Naive B cell (primary cell): ENCODE data around the gene PAQR7. TPM values are rescaled to one million over a fixed set of nuclear protein-coding genes. Genes with fewer than 3 reads are reported as not detected.

Experiments
- ATAC-seq, 2 donors: fragments of 150-1000 bp; cut with Tn5 transposase; 2 replicates each; pipeline ENCODE4 v1.10.0; 2021; ENCODE audit warnings: low read depth in 2 of 2, mild to moderate bottlenecking in 2 of 2, moderate library complexity in 2 of 2
- DNase-seq: peaks from one replicate; pipeline ENCODE4 v3.0.0; 2022
- H3K27ac Mint-ChIP-seq, 6 donors: one replicate each; pipeline ENCODE4 v1.8.0; 2020 to 2022; ENCODE audit warnings: mild to moderate bottlenecking in 6 of 6, mixed read lengths in 6 of 6, moderate library complexity in 5 of 6, inconsistent platforms in 2 of 6
- H3K27me3 Mint-ChIP-seq, 3 donors: one replicate each; pipeline ENCODE4 v1.8.0; 2021 to 2022; ENCODE audit warnings: mixed read lengths in 3 of 3, mild to moderate bottlenecking in 1 of 3
- H3K36me3 Mint-ChIP-seq, 2 donors: one replicate each; pipeline ENCODE4 v1.8.0; 2020 to 2022; ENCODE audit warnings: mixed read lengths in 2 of 2, inconsistent platforms in 1 of 2, mild to moderate bottlenecking in 1 of 2
- H3K4me1 Mint-ChIP-seq, 3 donors: one replicate each; pipeline ENCODE4 v1.8.0; 2020 to 2022; ENCODE audit warnings: mixed read lengths in 3 of 3, inconsistent platforms in 1 of 3, mild to moderate bottlenecking in 1 of 3, moderate library complexity in 1 of 3
- H3K4me3 Mint-ChIP-seq, 8 donors: one replicate each; pipeline ENCODE4 v1.8.0; 2020 to 2022; ENCODE audit warnings: mild to moderate bottlenecking in 8 of 8, mixed read lengths in 8 of 8, moderate library complexity in 8 of 8, inconsistent platforms in 2 of 8
- H3K9me3 Mint-ChIP-seq, 7 donors: one replicate each; pipeline ENCODE4 v1.8.0; 2020 to 2022; ENCODE audit warnings: mixed read lengths in 7 of 7, mild to moderate bottlenecking in 5 of 7, inconsistent platforms in 2 of 7, moderate library complexity in 1 of 7
- polyA plus RNA-seq, 6 donors: library from polyadenylated mRNA; unstranded; fragments of 300-500 nt; fragmentation: Illumina TruSeq; gene quantifications; one replicate each; pipeline ENCODE4 v1.2.3, GENCODE V29; 2021; ENCODE audit warnings: low read depth in 6 of 6

Gene PAQR7
- polyA plus RNA-seq, 6 donors from 2014 or later, result 0.08 to 0.24 (median 0.12) TPM; not detected in 2

DNA sequence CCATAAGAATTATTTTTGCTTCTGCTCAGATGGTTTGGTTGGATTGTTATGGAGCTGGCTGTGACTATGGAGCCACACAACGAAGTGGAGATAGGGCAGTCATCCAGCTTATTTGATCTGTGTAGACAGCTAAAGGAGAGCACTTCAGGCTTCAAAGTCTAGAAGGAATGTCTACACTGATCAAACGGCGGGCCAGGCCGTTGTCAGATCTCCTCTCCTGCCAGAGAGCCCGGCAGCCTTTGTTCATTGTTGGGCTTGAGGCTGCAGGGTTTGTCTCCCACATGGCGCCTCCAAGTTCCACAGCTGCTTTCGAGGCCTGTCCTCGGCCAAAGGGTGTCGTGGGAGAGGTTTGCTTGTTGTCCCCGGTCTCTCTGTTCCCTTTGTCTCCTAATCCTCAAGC lies 33.5 kb upstream of the PAQR7 start:
- peak overlapping the region in 1 of 6 donors; percentile 48 for H3K27ac Mint-ChIP-seq
- DNase-seq, result no peak
- no peak for ATAC-seq
- no peaks in the 10 kb centered on the region for H3K27me3 Mint-ChIP-seq
- H3K9me3 Mint-ChIP-seq, result no peaks in the 10 kb centered on the region
- peak overlapping the region in 1 of 8 donors; percentile 98 for H3K4me3 Mint-ChIP-seq
- peaks cover 14 to 19% (median 19%) of the 10 kb centered on the region in 3 donors for H3K4me1 Mint-ChIP-seq
- H3K36me3 Mint-ChIP-seq, result no peaks in the 10 kb centered on the region

DNA sequence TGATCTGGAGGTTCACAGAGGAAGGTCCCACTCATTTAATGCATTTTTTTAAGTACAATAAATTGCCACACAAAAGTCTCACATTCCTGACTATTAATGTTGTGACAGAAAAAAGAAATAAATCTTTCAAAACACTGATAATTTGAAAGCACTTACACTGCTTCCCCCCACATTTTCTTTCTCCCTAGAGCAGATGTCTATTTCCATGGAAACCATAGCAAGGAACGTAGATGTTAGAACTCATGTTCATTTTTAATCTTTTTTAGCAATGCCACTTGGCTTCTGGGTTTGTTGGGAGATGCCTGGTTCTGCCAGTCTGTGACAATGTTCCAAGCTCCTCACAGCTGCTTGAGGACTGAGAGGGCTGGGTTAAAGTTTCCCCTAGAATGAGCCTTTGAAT lies 32.7 kb upstream of the PAQR7 start:
- H3K4me1 Mint-ChIP-seq, result peaks cover 14 to 19% (median 19%) of the 10 kb centered on the region in 3 donors
- H3K9me3 Mint-ChIP-seq, result no peaks in the 10 kb centered on the region
- DNase-seq (no peak), ATAC-seq (no peak)
- H3K36me3 Mint-ChIP-seq, result no peaks in the 10 kb centered on the region
- no peaks in the 10 kb centered on the region for H3K27me3 Mint-ChIP-seq
- H3K27ac Mint-ChIP-seq, result peak overlapping the region in 1 of 6 donors; percentile 43
- peak overlapping the region in 2 of 8 donors; percentile 47 to 98 for H3K4me3 Mint-ChIP-seq

GRCh38 chr1:25907601-25908000 lies 32.1 kb upstream of the PAQR7 start:
- peak overlapping the region in 4 of 6 donors; percentile 7 to 85 (median 48) for H3K27ac Mint-ChIP-seq
- H3K27me3 Mint-ChIP-seq, result no peaks in the 10 kb centered on the region
- no peak for DNase-seq

GRCh38 chr1:25906644-25907300 lies 31.3 kb upstream of the PAQR7 start:
- ATAC-seq, result no peak

More at GRCh38 chr1:25907601-25908000, 32.1 kb upstream of the PAQR7 start:
- Mint-ChIP-seq H3K4me1 (peaks cover 14 to 19% (median 19%) of the 10 kb centered on the region in 3 donors), H3K36me3 (no peaks in the 10 kb centered on the region), H3K9me3 (no peaks in the 10 kb centered on the region), H3K4me3 (peak overlapping the region in 7 of 8 donors; percentile 60 to 98 (median 90))
- no peak for ATAC-seq

DNA sequence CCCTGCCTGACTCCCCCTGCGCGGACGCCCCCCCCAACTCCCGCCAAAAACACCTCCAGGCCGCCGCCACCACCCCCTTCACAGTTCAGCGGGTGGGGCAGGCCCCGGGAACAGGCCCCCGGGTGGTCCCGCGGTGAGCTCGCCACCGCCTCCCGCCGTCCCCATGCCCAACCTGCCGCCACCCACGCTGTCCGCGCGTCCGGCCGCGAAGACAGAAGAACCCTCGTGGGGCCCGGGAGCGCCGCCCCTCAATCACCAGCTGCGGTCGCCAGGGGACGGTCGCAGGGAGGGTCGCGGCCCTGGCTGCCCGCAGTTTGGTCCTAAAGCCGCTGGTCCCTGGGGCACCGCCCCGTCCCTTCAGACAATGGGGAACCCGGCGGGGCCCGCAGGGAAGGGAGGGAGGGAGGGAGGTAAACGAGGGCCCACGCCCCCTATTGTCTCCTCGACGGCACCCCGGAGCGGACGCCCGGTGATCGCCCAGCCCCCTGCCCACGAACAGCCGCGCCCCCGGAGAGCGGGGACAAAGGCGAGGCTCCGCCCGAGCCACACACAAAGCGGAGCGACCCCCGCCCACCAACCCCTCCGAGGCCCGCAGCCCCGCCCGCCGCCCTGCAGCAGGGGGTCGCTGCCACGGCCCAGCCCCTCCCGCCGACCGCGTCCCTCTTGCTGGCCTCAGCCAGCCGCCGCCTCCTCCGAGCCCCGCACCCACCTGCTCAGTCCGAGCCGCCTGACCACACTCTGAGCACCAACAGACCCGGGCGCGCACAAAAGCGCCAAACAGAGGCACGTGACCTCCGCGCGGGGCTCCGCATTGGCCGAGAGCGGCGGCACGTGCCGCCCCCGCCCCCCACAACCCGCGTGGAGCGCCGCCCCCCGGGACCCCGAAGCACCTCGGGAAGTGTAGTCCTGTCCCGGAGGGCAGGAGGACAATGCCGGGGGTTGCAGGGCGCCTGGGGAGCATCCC lies 30.5 kb upstream of the PAQR7 start, which contains the start of gene STMN1:
STMN1 (minus strand) TSS at position 740 of the 964 bp plus-strand sequence. CDS start 1,743 bp downstream, outside the sequence.
- H3K27me3 Mint-ChIP-seq, result no peaks in the 10 kb centered on the region
- peaks cover 0 to 4% of the 10 kb centered on the region in 2 donors for H3K36me3 Mint-ChIP-seq
- peaks cover 14 to 19% (median 19%) of the 10 kb centered on the region in 3 donors for H3K4me1 Mint-ChIP-seq
- H3K9me3 Mint-ChIP-seq, result no peaks in the 10 kb centered on the region
- H3K4me3 Mint-ChIP-seq, result peak within 1 kb of the TSS; percentile 89 to 98 (median 94)
- peak within 1 kb of the TSS; percentile 85 to 98 (median 90) for H3K27ac Mint-ChIP-seq
- DNase-seq (peak; percentile 81), ATAC-seq (peak; percentile 75 to 78)

More at GRCh38 chr1:25906644-25907300, 31.3 kb upstream of the PAQR7 start:
- no peaks in the 10 kb centered on the region for H3K9me3 Mint-ChIP-seq
- H3K4me3 Mint-ChIP-seq, result peak overlapping the region; percentile 89 to 98 (median 94)
- peak overlapping the region in 4 of 6 donors; percentile 72 to 89 (median 84) for H3K27ac Mint-ChIP-seq
- H3K4me1 Mint-ChIP-seq, result peaks cover 14 to 19% (median 19%) of the 10 kb centered on the region in 3 donors
- H3K27me3 Mint-ChIP-seq, result no peaks in the 10 kb centered on the region
- no peaks in the 10 kb centered on the region for H3K36me3 Mint-ChIP-seq
- peak; percentile 10 for DNase-seq

DNA sequence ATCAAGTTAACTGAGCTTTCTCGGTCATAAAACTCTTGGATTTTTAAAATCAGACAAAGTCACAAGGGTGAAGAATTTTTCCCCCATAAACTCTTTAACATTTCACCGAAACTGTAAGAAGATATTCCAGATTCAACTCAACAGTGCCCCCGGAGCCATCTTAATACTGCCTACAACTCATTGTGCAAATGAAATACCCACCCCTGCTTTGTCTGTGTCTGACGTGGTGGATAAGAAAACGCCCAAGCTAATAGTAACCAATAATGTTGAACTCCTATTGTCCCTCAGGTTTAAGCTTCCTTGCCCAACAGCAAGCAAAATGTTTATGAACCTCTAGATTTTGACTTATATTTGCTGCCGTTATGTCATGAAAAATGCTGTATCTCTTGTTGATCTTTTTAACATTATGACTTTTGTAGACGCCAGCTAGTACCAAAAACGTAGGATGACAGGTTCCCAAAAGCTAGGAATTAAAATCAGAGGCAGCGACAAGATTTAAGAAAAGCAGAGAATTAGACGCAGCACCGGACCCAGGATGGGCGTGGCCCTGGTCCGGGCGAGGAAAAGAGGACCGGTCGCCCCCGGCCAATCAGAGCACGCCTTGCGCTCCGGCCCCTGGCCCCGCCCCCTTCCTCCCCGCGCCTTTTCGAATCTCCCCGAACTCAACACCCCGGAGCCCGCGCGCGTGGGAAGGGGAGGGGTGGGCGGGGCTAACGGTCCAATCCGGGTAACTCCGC lies 29.6 kb upstream of the PAQR7 start:
- DNase-seq (peak; percentile 83), ATAC-seq (peak; percentile 66)
- Mint-ChIP-seq H3K27me3 (no peaks in the 10 kb centered on the region), H3K36me3 (peaks cover 0 to 8% of the 10 kb centered on the region in 2 donors), H3K9me3 (no peaks in the 10 kb centered on the region), H3K4me1 (peaks cover 14 to 19% (median 19%) of the 10 kb centered on the region in 3 donors), H3K27ac (peak overlapping the region; percentile 85 to 94 (median 88)), H3K4me3 (peak overlapping the region; percentile 89 to 98 (median 94))

GRCh38 chr1:25903986-25904385 lies 28.5 kb upstream of the PAQR7 start:
- Mint-ChIP-seq H3K4me3 (peak overlapping the region in 5 of 8 donors; percentile 89 to 98 (median 93)), H3K27ac (no peak overlapping the region), H3K9me3 (no peaks in the 10 kb centered on the region), H3K36me3 (peaks cover 0 to 8% of the 10 kb centered on the region in 2 donors), H3K27me3 (no peaks in the 10 kb centered on the region), H3K4me1 (peaks cover 14 to 19% (median 19%) of the 10 kb centered on the region in 3 donors)
- ATAC-seq (no peak), DNase-seq (no peak)

DNA sequence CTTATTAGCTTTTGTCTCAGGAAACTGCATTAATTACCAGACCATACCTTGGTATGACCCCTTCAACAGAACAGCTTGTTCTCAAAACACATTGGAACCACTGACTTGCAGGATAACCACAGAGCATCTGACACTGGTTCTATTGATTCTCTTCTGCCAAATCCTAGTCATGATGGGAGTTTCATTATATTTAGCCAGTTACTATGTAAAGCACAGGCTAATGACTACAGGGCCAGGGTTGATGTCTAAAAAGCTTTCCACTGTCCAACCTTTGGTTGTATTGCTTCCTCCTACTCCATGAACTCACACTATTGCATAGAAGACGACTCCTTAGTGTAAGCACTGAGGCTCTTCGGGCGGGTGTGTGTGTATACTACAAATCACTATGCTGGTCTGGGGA lies 27.0 kb upstream of the PAQR7 start:
- Mint-ChIP-seq H3K36me3 (peaks cover 0 to 8% of the 10 kb centered on the region in 2 donors), H3K9me3 (no peaks in the 10 kb centered on the region), H3K27me3 (no peaks in the 10 kb centered on the region), H3K4me1 (peaks cover 14 to 19% (median 19%) of the 10 kb centered on the region in 3 donors), H3K4me3 (peak overlapping the region in 1 of 8 donors; percentile 53), H3K27ac (peak overlapping the region in 1 of 6 donors; percentile 80)
- ATAC-seq, result no peak
- DNase-seq, result no peak

GRCh38 chr1:25900219-25900618 lies 24.7 kb upstream of the PAQR7 start:
- Mint-ChIP-seq H3K27ac (no peak overlapping the region), H3K9me3 (no peaks in the 10 kb centered on the region), H3K4me3 (no peak overlapping the region), H3K36me3 (peaks cover 0 to 8% of the 10 kb centered on the region in 2 donors), H3K27me3 (no peaks in the 10 kb centered on the region), H3K4me1 (peaks cover 13 to 19% (median 16%) of the 10 kb centered on the region in 3 donors)
- DNase-seq, result no peak
- ATAC-seq, result no peak

- no peaks in the 10 kb centered on the region for H3K9me3 Mint-ChIP-seq
- peaks cover 0 to 8% of the 10 kb centered on the region in 2 donors for H3K36me3 Mint-ChIP-seq
- H3K4me1 Mint-ChIP-seq, result peaks cover 10 to 18% (median 14%) of the 10 kb centered on the region in 3 donors
- ATAC-seq (no peak), DNase-seq (no peak)
- H3K27ac Mint-ChIP-seq, result no peak overlapping the region
- H3K27me3 Mint-ChIP-seq, result no peaks in the 10 kb centered on the region
- no peak overlapping the region for H3K4me3 Mint-ChIP-seq
These were observed 24.3 kb upstream of the PAQR7 start for GRCh38 chr1:25899792-25900191.

DNA sequence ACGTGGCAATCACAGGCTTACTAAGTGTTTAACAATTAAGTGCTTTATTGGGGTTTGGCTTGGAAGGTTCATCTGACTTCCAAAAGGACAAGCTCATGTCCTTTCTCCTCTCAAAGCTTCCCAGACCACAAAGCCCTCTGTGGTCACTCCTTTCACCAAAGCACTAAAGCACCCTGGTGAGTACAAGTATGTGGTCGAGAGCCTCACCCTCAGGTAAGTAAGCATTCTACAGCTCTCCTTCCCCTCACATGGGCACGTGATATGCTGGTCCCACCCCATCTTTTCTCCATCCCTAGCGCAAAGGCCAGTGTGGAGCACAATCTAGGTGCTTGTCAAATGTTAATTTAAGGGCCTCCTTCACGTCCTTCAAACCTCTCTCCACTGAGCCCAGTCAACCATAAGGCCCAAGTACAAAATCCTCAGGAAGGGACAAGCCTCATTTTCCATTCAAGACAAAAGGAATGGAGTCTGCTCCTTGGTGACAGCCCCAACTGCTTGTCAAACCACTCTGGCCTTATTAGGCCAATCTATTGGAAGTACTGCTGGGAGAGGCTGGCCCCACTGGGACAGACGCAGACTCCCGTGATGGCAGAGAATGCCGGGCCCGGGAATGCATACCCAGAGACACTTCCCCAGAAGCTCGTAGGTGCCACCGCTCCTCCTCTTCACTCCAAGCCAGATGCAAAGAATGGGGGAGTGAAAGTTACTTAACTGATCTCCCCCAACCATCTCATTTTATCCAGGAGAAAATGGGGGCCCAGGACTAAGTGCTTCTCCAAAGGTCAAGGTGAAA lies 22.9 kb upstream of the PAQR7 start:
- Mint-ChIP-seq H3K27ac (peak overlapping the region in 1 of 6 donors; percentile 3), H3K4me3 (no peak overlapping the region), H3K9me3 (no peaks in the 10 kb centered on the region), H3K36me3 (peaks cover 0 to 8% of the 10 kb centered on the region in 2 donors), H3K4me1 (peaks cover 4 to 10% (median 9%) of the 10 kb centered on the region in 3 donors), H3K27me3 (no peaks in the 10 kb centered on the region)
- ATAC-seq (no peak), DNase-seq (no peak)

DNA sequence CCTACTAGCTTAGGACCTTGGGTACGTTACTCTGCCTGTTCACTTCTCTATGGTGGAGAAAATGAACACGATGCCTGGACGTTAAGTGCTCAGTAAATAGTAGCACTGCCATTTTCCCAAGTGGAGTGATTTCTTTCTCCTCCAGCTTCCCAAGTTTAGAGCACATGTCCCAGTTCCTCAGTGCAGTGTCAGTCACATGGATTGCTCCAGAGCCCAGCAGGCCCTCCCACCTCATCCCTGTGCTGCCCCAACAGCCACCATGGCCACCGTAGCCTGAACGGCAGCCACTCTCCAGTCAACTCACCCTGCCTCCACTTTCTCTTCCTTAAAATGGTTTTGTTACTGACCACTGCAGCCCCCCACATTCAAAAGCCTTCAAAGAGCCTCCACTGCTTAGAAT lies 22.2 kb upstream of the PAQR7 start:
- no peaks in the 10 kb centered on the region for H3K9me3 Mint-ChIP-seq
- H3K27ac Mint-ChIP-seq, result peak overlapping the region in 1 of 6 donors; percentile 60
- DNase-seq (no peak), ATAC-seq (no peak)
- no peak overlapping the region for H3K4me3 Mint-ChIP-seq
- H3K4me1 Mint-ChIP-seq, result peaks cover 4 to 10% (median 9%) of the 10 kb centered on the region in 3 donors
- H3K36me3 Mint-ChIP-seq, result peaks cover 0 to 8% of the 10 kb centered on the region in 2 donors
- H3K27me3 Mint-ChIP-seq, result no peaks in the 10 kb centered on the region
